HG03066 (cell line): ENCODE results near the gene ROM1.
"Not testable (repeated sequence)": the region's sequence is repeated elsewhere in the genome, so short reads cannot be mapped to it uniquely, and the experiment has no call there.

Experiments used
- ATAC-seq: cut with Tn5 transposase; IDR thresholded peaks from one replicate; pipeline ENCODE4 v1.9.1; 2021; ENCODE audit warnings: low read depth; ENCODE audit not compliant: unreplicated experiment

ROM1 gene

GRCh38 chr11:62646825-62647608, 34.0 kb downstream of the ROM1 start:
- no peak for ATAC-seq

- no peak for ATAC-seq
Observed at GRCh38 chr11:62647609-62648005, 34.5 kb downstream of the ROM1 start.

- ATAC-seq = no peak
Observed at GRCh38 chr11:62648185-62648966, 35.3 kb downstream of the ROM1 start.

- no peak for ATAC-seq
Observed at GRCh38 chr11:62648967-62649364, 35.9 kb downstream of the ROM1 start.

- no peak for ATAC-seq
Observed at GRCh38 chr11:62649486-62649885, 36.4 kb downstream of the ROM1 start.

GRCh38 chr11:62650283-62650682, 37.2 kb downstream of the ROM1 start:
- not testable (repeated sequence) for ATAC-seq

GRCh38 chr11:62652161-62653006, 39.3 kb downstream of the ROM1 start:
- ATAC-seq = no peak

GRCh38 chr11:62654297-62654696, 41.2 kb downstream of the ROM1 start:
- no peak for ATAC-seq

- ATAC-seq = no peak
Observed at GRCh38 chr11:62656796-62657429, 43.9 kb downstream of the ROM1 start.

- peak; percentile 27 for ATAC-seq
Observed at GRCh38 chr11:62664405-62665074, 51.5 kb downstream of the ROM1 start.
